ENCODE data around the gene NCEH1. TPM values are rescaled to one million over a fixed set of nuclear protein-coding genes. Genes with fewer than 3 reads are reported as not detected.
"Not testable (repeated sequence)": the region's sequence is repeated elsewhere in the genome, so short reads cannot be mapped to it uniquely, and the experiment has no call there.

NCEH1 gene
- 10 to 100 TPM in 2 of 4 donors, 1 to 10 TPM in 2; 6.6 to 15.8 (median 10.6) TPM for total RNA-seq

- peak; percentile 89 to 96 (median 89) for DNase-seq
- H3K27ac ChIP-seq = peak within 1 kb of the TSS; percentile 75 to 92 (median 88)
- peak within 1 kb of the TSS; percentile 63 to 92 (median 82) for H3K4me3 ChIP-seq
- H3K36me3 ChIP-seq = no peaks in the 10 kb centered on the region
- H3K4me1 ChIP-seq = peaks cover 0 to 15% (median 4%) of the 10 kb centered on the region in 4 donors
- H3K27me3 ChIP-seq = no peaks in the 10 kb centered on the region
- peak; percentile 73 to 93 for TF ChIP-seq POLR2A (IDR thresholded peaks at IDR 0.05)
- TF ChIP-seq, protein P1, sequence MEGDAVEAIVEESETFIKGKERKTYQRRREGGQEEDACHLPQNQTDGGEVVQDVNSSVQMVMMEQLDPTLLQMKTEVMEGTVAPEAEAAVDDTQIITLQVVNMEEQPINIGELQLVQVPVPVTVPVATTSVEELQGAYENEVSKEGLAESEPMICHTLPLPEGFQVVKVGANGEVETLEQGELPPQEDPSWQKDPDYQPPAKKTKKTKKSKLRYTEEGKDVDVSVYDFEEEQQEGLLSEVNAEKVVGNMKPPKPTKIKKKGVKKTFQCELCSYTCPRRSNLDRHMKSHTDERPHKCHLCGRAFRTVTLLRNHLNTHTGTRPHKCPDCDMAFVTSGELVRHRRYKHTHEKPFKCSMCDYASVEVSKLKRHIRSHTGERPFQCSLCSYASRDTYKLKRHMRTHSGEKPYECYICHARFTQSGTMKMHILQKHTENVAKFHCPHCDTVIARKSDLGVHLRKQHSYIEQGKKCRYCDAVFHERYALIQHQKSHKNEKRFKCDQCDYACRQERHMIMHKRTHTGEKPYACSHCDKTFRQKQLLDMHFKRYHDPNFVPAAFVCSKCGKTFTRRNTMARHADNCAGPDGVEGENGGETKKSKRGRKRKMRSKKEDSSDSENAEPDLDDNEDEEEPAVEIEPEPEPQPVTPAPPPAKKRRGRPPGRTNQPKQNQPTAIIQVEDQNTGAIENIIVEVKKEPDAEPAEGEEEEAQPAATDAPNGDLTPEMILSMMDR (IDR thresholded peaks at IDR 0.05) = peak; percentile 54 to 96 (median 80)
- no peaks in the 10 kb centered on the region for H3K9me3 ChIP-seq
These were observed at the start of gene NCEH1 for GRCh38 chr3:172710664-172711453. Gene NCEH1 (minus strand): TSS chr3:172711067. CDS start chr3:172710984, 83 bp downstream.

- H3K27me3 ChIP-seq, H3K4me3 ChIP-seq, H3K4me1 ChIP-seq, H3K9me3 ChIP-seq, DNase-seq, H3K27ac ChIP-seq: not testable (repeated sequence)
- H3K36me3 ChIP-seq = peaks cover 0 to 19% (median 0%) of the 10 kb centered on the region in 3 donors
These were observed 49.5 kb upstream of the NCEH1 start for GRCh38 chr3:172760416-172760815.

DNA sequence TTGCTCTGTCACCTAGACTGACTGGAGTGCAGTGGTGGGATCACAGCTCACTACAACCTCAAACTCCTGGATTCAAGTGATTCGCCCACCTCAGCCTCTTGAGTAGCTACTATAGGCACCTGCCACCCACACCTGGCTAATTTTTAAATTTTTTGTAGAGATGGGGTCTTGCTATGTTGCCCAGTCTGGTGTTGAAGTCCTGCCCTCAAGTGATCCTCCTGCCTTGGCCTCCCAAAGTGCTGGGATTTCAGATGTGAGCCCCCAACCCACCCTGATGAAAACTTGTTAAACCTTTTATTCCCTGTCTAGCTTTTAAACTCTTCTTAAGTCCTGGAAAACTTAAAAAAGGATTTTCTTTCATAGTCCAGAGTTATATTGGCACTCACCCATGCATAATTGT lies 42.3 kb upstream of the NCEH1 start:
- DNase-seq = no peak
- Histone ChIP-seq H3K27ac (no peak overlapping the region), H3K9me3 (no peaks in the 10 kb centered on the region), H3K27me3 (no peaks in the 10 kb centered on the region), H3K36me3 (no peaks in the 10 kb centered on the region), H3K4me1 (peaks cover 0 to 14% (median 1%) of the 10 kb centered on the region in 4 donors), H3K4me3 (no peak overlapping the region)
- TF ChIP-seq, protein P1 (IDR thresholded peaks at IDR 0.05) = no peak
- TF ChIP-seq POLR2A (IDR thresholded peaks at IDR 0.05) = no peak

DNA sequence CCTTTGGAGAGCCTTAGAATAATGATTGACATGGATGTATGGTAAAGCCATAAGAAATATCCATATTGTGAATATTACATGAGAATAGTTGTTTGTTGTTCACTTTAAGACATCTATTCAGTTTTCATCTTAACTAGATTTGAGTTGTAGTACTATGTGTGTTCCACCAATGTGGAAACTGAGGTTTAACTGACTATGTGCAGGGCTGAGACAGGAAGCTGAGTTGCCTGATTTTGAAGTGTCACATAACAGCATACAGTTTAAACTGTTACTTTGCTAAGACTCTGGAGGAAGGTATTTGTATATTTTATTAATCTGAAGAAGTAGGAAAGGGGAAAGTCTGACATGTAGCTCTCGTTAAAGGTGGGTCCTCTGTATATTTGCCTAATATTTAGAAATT lies 41.8 kb upstream of the NCEH1 start:
- Histone ChIP-seq H3K4me1 (peaks cover 0 to 14% (median 1%) of the 10 kb centered on the region in 4 donors), H3K27me3 (no peaks in the 10 kb centered on the region), H3K4me3 (no peak overlapping the region), H3K36me3 (no peaks in the 10 kb centered on the region), H3K27ac (no peak overlapping the region), H3K9me3 (no peaks in the 10 kb centered on the region)
- DNase-seq = no peak
- no peak for TF ChIP-seq POLR2A (IDR thresholded peaks at IDR 0.05)
- TF ChIP-seq, protein P1 (IDR thresholded peaks at IDR 0.05) = no peak

DNA sequence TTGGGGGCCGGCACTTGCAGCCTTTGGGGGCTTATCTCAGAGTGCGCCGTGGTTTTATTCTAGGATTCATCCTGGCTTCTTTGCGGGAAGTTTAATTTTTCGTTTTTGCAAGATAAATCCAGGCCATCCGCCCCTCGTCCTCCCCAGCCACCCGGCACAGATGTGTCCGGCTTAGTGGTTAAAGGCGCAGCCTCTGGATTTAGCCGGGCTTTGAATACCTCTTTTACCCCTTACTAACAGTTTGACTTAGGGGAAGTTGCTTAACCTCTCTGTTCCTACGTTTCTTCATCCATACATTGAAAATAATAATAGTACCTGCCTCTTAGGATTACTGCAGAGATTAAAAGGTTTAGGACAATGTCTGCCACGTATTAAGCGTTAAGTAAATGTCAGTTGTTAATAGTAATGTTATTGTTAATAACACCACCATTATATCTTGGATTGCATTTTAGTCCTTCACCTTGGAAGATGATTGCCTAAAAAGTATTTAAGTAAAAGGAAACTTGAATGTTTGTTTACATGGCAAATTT lies 40.4 kb upstream of the NCEH1 start:
- H3K4me1 ChIP-seq = peaks cover 0 to 14% (median 1%) of the 10 kb centered on the region in 4 donors
- peak in 1 of 3 donors; percentile 16 for DNase-seq
- no peaks in the 10 kb centered on the region for H3K9me3 ChIP-seq
- H3K27ac ChIP-seq = peak overlapping the region; percentile 28 to 80 (median 68)
- peak overlapping the region; percentile 62 to 100 (median 74) for H3K4me3 ChIP-seq
- no peaks in the 10 kb centered on the region for H3K27me3 ChIP-seq
- no peaks in the 10 kb centered on the region for H3K36me3 ChIP-seq
- TF ChIP-seq, protein P1 (IDR thresholded peaks at IDR 0.05) = no peak
- no peak for TF ChIP-seq POLR2A (IDR thresholded peaks at IDR 0.05)

Data from Peyer's patch (tissue), 4 donors.